Hippocampal formation (tissue), 2 donors: ENCODE results near the gene LSM2.

Experiments used
- DNase-seq, 2 donors: peaks; one replicate each; lab custom pipeline; 2025; lab: John Stamatoyannopoulos, UW

The LSM2 gene

GRCh38 chr6:31750411-31751022 lies 56.2 kb downstream of the LSM2 start:
- no peak for DNase-seq

- DNase-seq, result no peak
Observed at GRCh38 chr6:31749301-31750036, 57.3 kb downstream of the LSM2 start.
